SK-N-DZ (cell line): ENCODE results near the gene PTPRCAP.

Experiments used
- DNase-seq: peaks from one replicate; pipeline ENCODE4 v3.0.0-alpha.2; 2015; ENCODE audit warnings: low spot score
- small RNA-seq, 2 experiments: library from RNA; depleted of rRNA; stranded (forward); fragments of <200 nt; gene quantifications; one replicate each; pipeline ENCODE3, GENCODE V24; 2014

Gene PTPRCAP

GRCh38 chr11:67396587-67397389 is 40.7 kb downstream of the PTPRCAP start:
- no peak for DNase-seq

GRCh38 chr11:67396259-67396581 is 41.3 kb downstream of the PTPRCAP start:
- DNase-seq, result no peak

GRCh38 chr11:67395555-67396258 is 41.8 kb downstream of the PTPRCAP start:
- DNase-seq, result no peak

DNA sequence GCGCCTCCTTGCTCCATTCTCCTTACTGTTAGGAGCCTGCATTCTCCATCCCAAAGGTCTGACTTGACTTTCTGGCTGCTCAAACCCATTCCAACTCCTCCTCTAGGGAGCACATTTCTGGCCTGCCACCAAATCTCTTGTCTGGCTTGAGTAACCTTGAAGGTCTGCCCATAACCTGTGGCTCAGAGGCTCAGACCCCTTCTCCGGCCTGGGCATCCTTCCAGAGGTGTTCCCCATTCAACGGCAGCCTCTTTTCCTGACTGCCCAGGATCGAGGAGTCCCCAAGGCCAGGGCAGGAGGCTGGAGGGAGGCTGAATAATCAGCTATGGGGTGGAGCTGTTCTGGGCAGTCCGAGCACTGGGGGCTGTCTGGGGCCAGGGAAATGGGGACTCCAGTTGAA is 43.5 kb downstream of the PTPRCAP start:
- DNase-seq, result no peak

DNA sequence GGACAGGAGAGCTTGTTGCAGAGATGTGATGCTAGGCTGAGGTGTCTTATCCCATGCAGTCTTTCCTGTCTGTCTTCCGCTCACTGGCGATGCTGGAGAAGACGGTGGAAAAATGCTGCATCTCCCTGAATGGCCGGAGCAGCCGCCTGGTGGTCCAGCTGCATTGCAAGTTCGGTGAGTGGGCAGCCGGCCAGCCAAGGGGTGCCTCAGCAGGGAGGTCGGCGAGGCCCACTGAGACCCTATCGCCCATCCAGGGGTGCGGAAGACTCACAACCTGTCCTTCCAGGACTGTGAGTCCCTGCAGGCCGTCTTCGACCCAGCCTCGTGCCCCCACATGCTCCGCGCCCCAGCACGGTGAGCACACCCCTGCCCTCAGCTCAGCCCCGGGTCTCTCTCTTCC is 44.0 kb downstream of the PTPRCAP start:
- DNase-seq, result no peak

- DNase-seq, result no peak
Measured at GRCh38 chr11:67392183-67392715, 45.2 kb downstream of the PTPRCAP start.

DNA sequence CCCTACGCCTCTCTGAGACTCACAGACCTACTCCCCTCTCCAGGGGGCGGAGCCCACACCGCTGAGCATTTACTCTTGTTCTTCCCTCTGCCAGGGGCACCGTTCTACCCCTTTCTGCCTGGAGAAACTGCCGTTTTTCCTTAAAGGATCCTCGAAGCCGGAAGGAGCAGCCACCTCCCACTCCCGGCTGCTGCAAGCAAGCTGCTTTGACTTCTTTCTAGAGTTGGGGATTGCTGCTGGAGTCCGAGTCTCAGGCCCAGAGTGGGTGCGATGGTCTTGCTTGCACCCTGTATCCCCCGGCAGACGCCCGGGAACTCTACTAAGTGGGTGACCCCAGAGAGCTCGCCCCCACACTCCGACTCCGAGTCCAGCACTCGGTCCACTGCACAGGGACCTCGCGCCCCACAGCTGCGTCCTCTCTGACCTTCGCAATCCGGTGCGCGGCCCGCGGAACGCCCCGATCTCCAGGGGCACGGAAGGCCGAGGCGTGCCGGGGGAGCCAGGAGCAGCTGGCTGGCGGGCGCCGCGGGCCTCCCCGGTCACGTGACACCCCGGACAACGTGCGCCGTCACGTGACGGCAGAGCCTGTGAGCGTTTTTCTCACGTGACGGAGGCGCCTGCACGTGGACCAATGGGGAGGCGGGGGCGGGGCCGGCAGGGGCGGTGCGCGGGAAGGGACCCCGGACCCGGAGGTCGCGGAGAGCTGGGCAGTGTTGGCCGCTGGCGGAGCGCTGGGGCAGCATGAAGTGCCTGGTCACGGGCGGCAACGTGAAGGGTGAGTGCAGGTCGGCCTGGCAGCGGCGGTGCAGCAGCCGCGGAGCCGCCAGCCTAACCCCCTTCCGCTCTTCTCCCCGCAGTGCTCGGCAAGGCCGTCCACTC is 45.9 kb downstream of the PTPRCAP start, which contains the start of gene RAD9A:
Gene RAD9A (plus strand): TSS at position 683 of the 879 bp plus-strand sequence. CDS start 59 bp downstream, at position 742.
- DNase-seq, result peak; percentile 94

DNA sequence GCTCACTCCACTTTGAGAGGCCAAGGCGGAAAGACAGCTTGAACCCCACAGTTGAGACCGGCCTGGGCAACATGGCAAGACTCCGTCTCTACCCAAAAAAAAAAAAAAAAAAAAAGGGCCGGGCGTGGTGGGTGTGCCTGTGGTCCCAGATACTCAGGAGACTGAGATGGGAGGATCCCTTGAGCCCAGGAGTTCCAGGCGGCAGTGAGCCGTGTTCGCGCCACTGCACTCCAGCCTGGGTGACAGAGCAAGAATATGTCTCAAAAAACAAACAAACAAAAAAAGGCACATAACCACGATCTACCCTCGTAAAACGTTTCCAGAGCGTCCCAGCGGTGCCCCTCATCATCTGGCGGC is 46.6 kb downstream of the PTPRCAP start:
- no peak for DNase-seq

DNA sequence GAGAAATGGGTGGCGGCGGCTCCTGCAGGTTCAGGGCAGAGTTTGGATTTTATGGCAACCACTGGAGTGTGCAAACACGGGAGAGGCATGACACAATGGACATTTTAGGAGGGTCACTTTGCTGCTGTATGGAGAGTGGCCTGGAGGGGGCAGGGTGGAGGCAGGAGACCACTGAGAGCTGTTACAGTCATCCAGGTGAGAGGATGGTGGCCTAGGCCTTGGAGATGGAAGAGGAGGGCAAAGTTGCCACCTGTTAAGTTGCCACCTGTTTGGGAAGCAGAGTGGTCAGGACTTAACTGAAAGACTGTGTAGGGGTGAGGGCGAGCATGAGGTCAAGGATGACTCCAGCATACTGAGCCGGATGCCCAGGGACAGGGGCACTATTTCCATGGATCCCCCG is 48.0 kb downstream of the PTPRCAP start:
- DNase-seq, result peak; percentile 51

- no peak for DNase-seq
Measured at GRCh38 chr11:67387518-67387917, 50.0 kb downstream of the PTPRCAP start.

- DNase-seq, result no peak
Measured at GRCh38 chr11:67387069-67387468, 50.4 kb downstream of the PTPRCAP start.

Small RNAs within 50 kb of the gene (small RNA-seq; reads per million reads assigned to genes)
- gene RNU6-1238P, result 0 reads per million in 2 experiments
